Thyroid gland (tissue), 4 donors: ENCODE results near the gene LRRC72.

Experiments used
- POLR2A ChIP-seq, 2 donors: fragments of 450-650 bp; IDR thresholded peaks; one replicate each; pipeline ENCODE4 v1.6.1; 2017; ENCODE audit warnings: antibody characterized with exemption in 2 of 2, mild to moderate bottlenecking in 2 of 2, moderate library complexity in 1 of 2
- TF ChIP-seq, protein P1 (sequence below), 6 experiments: fragments of 200-600 bp in 3 of 6; fragments of 450-650 bp in 3 of 6; sonication (generic) in 3 of 6; IDR thresholded peaks; one replicate each; pipeline ENCODE4 v1.5.1; 2016 to 2019; ENCODE audit warnings: antibody characterized with exemption in 6 of 6, mild to moderate bottlenecking in 2 of 6, inconsistent platforms in 1 of 6, moderate library complexity in 1 of 6

DNA sequence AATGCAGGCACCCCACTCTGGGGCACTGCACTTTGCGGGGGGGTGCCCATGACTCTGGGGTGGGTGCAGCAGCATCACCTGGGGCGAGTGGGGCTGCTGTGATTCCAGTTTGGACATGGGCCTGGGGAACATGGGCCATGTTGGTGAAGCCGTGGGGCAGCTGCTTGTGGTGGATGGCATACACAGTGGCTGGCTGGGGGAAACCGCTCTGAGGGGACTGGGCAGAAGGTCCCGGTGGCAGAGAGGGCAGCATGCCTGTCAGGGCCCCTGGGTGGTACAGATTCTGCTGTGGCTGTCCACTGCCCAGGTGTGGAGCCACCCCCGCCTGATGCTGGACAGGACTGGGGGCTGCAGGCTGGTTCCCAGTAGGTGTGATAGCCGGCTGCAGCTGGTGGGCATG is 57.2 kb downstream of the LRRC72 start:
- TF ChIP-seq, protein P1, sequence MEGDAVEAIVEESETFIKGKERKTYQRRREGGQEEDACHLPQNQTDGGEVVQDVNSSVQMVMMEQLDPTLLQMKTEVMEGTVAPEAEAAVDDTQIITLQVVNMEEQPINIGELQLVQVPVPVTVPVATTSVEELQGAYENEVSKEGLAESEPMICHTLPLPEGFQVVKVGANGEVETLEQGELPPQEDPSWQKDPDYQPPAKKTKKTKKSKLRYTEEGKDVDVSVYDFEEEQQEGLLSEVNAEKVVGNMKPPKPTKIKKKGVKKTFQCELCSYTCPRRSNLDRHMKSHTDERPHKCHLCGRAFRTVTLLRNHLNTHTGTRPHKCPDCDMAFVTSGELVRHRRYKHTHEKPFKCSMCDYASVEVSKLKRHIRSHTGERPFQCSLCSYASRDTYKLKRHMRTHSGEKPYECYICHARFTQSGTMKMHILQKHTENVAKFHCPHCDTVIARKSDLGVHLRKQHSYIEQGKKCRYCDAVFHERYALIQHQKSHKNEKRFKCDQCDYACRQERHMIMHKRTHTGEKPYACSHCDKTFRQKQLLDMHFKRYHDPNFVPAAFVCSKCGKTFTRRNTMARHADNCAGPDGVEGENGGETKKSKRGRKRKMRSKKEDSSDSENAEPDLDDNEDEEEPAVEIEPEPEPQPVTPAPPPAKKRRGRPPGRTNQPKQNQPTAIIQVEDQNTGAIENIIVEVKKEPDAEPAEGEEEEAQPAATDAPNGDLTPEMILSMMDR (IDR thresholded peaks at IDR 0.05), result no peak
- TF ChIP-seq POLR2A (IDR thresholded peaks at IDR 0.05), result no peak
